Muscle of leg (tissue), 11 donors: ENCODE results near the gene CACNG6. TPM values are rescaled to one million over a fixed set of nuclear protein-coding genes. Genes with fewer than 3 reads are reported as not detected.

Experiments used
- DNase-seq: peaks from one replicate; pipeline ENCODE4 v3.0.0; 2013
- H3K27ac ChIP-seq: one replicate; pipeline ENCODE4 v1.5.1; 2013; ENCODE audit warnings: mild to moderate bottlenecking, low read length, control low read depth
- H3K27me3 ChIP-seq: one replicate; pipeline ENCODE4 v1.6.1; 2013; ENCODE audit warnings: low read length; ENCODE audit not compliant: control insufficient read depth, insufficient read depth
- H3K36me3 ChIP-seq: one replicate; pipeline ENCODE4 v1.6.1; 2013; ENCODE audit warnings: low read length; ENCODE audit not compliant: control insufficient read depth, insufficient read depth
- H3K4me1 ChIP-seq: one replicate; pipeline ENCODE4 v1.6.1; 2013; ENCODE audit warnings: low read length; ENCODE audit not compliant: control insufficient read depth, insufficient read depth
- H3K4me3 ChIP-seq: one replicate; pipeline ENCODE4 v1.5.1; 2013; ENCODE audit warnings: low read length, control low read depth
- H3K9me3 ChIP-seq: replicated peaks from 2 replicates; pipeline ENCODE4 v1.6.1; 2013; ENCODE audit warnings: low read depth, low read length; ENCODE audit not compliant: control insufficient read depth
- WGBS: methylation state at CpG from one replicate; pipeline ENCODE4 v1.1.5; 2013; ENCODE audit warnings: missing lambda C conversion rate; ENCODE audit not compliant: insufficient coverage; 5-methylcytosine and 5-hydroxymethylcytosine counted together
- polyA plus RNA-seq, 8 donors: library from polyadenylated mRNA; unstranded; fragments of 120-200 nt; gene quantifications; one replicate each; pipeline versions ENCODE4 v1.2.1 to v1.2.3, GENCODE V29; 2013; ENCODE audit warnings: inconsistent platforms in 1 of 8, low replicate concordance in 1 of 8; ENCODE audit not compliant: insufficient read length in 8 of 8, insufficient read depth in 1 of 8
- total RNA-seq: library from RNA; stranded (reverse); fragments of 120-200 nt; gene quantifications from one replicate; pipeline ENCODE4 v1.2.4, GENCODE V29; 2013

Gene CACNG6
- total and polyA plus RNA-seq, 9 donors = 21.5 to 47.8 (median 32.5) TPM

DNA sequence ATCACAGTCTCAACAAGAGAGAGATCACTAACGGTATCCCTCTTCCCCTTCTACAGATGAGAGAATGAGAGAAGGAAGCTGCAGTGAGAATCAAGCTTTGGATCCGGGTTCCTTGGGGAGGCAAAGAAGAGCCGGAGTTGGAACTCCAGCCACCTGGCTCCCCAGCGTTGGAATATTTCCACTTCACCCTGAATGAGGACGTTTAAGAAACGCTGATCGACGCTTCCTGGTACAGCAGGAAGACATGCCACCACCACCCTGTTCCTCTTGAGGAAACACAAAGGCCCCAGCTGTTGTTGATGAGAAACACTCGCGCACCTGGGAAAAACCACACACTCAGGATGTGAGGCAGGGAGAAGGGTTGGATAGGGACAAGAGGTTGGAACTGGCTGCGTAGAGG is 40.0 kb upstream of the CACNG6 start:
- Histone ChIP-seq H3K27ac (no peak overlapping the region), H3K4me1 (no peaks in the 10 kb centered on the region), H3K9me3 (no peaks in the 10 kb centered on the region), H3K36me3 (no peaks in the 10 kb centered on the region), H3K27me3 (peaks cover 12% of the 10 kb centered on the region), H3K4me3 (no peak overlapping the region)
- no CpG with 5 or more reads among the region's 11 CpGs for WGBS
- DNase-seq = no peak

DNA sequence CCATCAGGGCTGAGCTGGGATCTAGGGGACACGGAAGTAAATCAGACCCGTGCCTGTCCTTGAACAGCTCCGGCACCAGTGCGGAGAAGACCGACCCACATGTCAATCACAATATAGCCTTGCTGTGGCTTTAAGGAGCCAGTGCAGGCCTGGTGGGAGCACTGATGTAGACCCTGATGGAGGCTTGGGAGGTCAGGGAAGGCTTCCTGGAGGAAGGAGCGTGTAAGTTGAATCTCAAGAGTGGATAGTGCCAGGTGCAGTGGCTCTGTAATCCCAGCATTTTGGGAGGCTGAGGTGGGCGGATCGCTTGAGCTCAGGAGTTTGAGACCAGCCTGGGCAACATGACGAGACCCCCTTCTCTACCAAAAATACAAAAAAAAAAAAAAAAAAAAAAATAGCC is 39.5 kb upstream of the CACNG6 start:
- Histone ChIP-seq H3K4me1 (no peaks in the 10 kb centered on the region), H3K9me3 (no peaks in the 10 kb centered on the region), H3K4me3 (no peak overlapping the region), H3K36me3 (no peaks in the 10 kb centered on the region), H3K27ac (no peak overlapping the region), H3K27me3 (peaks cover 11% of the 10 kb centered on the region)
- DNase-seq = no peak
- WGBS = no CpG with 5 or more reads among the region's 9 CpGs

DNA sequence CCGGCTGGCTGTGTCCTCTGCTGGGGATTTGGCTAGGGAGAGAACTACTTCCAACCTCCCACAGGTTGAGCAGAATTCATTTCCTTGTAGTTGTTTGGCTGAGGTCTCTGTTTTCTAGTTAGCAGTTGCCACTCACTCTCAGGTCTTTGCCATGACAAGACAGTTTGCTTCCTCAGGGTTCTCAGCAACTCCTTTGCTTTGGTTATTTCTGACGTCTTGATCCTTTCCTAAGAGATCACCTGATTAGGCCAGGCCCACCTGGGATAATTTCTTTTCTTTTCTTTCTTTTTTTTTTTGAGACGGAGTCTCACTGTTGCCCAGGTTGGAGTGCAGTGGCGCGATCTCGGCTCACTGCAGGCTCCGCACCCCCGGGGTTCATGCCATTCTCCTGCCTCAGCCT is 38.1 kb upstream of the CACNG6 start:
- Histone ChIP-seq H3K9me3 (no peaks in the 10 kb centered on the region), H3K4me3 (no peak overlapping the region), H3K27ac (no peak overlapping the region), H3K4me1 (no peaks in the 10 kb centered on the region), H3K36me3 (no peaks in the 10 kb centered on the region), H3K27me3 (peaks cover 22% of the 10 kb centered on the region)
- no peak for DNase-seq
- 50% methylated on average over 1 of the region's 8 CpGs for WGBS

DNA sequence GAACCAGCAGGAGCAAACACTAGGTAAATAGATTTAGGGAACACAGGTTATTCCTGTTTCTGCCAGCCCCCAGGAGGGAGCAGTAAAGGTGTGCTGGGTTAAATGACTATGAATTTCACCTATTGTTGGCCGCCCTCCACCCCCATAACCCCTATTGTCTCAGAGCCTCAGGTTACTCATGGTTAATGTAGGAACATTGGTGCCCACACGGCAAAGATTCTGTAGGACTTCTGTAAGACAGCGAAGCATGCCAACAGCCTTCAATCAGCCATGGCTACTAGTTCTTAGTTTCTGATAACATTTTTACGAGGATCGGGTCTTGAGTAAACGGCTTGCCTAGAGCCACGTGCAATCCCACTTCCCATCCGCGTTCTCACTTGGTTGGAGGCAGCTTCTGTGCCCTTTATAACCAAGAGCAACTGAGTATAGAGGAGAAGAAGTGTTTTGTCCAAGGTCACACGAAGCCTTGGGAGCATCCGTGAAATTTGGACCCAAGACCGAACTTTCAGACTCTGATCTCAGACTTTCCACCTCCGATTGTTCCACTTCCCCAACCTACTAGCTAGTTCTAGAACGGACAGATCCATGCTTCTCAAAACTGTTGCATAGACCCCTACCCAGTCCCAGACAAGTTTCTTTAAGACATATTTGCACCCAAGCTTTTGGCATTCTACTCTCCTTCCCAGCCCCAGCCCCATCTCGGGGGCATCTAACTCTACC is 33.8 kb upstream of the CACNG6 start:
- no peaks in the 10 kb centered on the region for H3K36me3 ChIP-seq
- H3K4me1 ChIP-seq = no peaks in the 10 kb centered on the region
- no peak for DNase-seq
- H3K4me3 ChIP-seq = no peak overlapping the region
- no peaks in the 10 kb centered on the region for H3K9me3 ChIP-seq
- peaks cover 55% of the 10 kb centered on the region for H3K27me3 ChIP-seq
- 0% methylated on average over 6 of the region's 15 CpGs for WGBS
- H3K27ac ChIP-seq = no peak overlapping the region

DNA sequence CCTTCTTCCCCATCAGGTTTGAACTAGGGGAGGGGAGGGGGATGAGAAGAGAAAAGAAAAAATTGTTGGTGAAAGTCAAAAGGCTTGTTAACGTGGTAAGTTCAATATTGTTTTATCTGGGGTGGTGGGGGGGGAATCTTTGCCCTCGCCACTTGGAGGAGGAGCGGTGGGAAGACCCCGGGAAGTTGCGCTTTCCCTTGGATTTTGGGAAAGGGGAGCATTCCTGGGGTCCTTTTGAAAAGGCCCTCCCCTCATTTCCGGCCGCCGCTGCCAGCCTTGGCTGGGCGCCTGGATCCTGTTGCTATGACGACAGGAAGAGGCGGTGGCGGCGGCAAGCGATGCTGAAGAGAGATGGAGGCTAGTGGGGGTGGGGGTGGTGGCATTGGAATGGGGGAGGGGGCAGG is 33.3 kb upstream of the CACNG6 start:
- H3K36me3 ChIP-seq = no peaks in the 10 kb centered on the region
- no peaks in the 10 kb centered on the region for H3K4me1 ChIP-seq
- no peak overlapping the region for H3K4me3 ChIP-seq
- H3K9me3 ChIP-seq = no peaks in the 10 kb centered on the region
- peaks cover 60% of the 10 kb centered on the region for H3K27me3 ChIP-seq
- WGBS = 5% methylated on average over 4 of the region's 14 CpGs
- DNase-seq = no peak
- no peak overlapping the region for H3K27ac ChIP-seq

DNA sequence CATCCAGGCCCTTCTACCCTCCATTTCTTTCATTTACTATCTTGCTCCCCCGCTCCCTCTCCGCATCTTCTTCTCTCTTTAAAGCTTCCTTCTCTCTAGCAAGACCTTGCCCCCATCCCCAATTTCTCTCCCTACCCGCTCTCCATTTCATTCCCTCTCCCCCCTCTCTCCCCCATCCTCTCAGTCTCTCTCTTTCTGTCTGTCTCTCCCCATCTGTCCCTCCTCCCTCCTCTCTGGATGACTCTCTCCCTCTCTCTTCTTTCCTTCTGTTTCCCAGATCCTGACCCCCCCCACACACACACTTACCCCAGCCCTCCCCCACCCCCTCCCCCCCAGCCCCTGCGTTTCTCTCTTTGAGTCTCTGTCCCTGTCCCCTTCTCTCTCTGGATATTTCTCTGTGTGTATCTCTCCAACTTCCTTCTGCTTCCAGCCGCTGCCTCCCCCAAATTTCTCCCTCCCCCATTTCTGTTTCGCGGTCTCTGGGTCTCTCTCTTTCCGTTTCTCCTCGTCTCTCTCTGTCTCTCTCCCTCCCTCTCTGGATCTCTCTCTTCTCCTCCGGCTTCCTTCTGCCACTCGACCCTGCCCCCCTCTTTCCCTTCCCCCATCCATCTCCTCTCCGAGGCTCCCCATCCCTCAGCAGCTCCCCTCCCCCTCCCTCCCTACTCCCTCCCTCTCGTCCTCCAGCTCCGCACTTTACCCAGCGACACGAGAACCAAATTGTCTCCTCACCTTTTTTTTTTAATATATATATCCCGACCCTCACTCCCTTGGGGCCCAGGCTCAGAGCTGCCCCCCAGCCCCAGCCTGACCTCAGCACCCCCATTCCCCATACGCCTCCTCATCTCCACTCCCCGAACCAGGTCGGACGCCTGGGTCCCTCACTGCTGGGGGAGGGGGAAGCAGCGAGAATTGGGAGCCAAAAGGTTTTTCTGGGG is 32.3 kb upstream of the CACNG6 start:
- Histone ChIP-seq H3K27me3 (peaks cover 69% of the 10 kb centered on the region), H3K4me1 (no peaks in the 10 kb centered on the region), H3K9me3 (no peaks in the 10 kb centered on the region), H3K4me3 (no peak overlapping the region), H3K27ac (no peak overlapping the region), H3K36me3 (no peaks in the 10 kb centered on the region)
- no peak for DNase-seq
- 0% methylated on average over 13 of the region's 22 CpGs for WGBS

DNA sequence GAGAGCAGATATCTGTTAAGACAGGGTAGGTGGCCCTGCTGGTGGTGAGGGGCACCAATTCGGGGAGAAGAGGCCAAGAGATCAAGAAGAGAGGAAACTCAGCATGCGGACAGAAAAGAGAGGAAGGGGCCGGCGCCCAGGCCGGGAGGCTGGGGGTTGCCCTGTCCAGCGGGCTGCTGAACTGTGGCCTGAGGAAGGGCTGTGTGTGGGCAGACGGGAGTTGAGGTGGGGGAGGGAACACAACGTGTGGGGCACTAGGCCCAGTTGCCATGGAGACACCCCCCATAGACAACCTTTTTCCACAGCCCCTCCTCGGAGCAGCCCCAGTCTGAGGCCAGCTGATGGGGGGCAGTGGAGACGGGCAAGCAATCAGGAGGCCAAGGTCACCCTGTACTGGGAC is 31.2 kb upstream of the CACNG6 start:
- H3K4me1 ChIP-seq = no peaks in the 10 kb centered on the region
- peaks cover 80% of the 10 kb centered on the region for H3K27me3 ChIP-seq
- DNase-seq = no peak
- H3K4me3 ChIP-seq = no peak overlapping the region
- no peak overlapping the region for H3K27ac ChIP-seq
- no peaks in the 10 kb centered on the region for H3K9me3 ChIP-seq
- 0% methylated on average over 2 of the region's 10 CpGs for WGBS
- no peaks in the 10 kb centered on the region for H3K36me3 ChIP-seq

DNA sequence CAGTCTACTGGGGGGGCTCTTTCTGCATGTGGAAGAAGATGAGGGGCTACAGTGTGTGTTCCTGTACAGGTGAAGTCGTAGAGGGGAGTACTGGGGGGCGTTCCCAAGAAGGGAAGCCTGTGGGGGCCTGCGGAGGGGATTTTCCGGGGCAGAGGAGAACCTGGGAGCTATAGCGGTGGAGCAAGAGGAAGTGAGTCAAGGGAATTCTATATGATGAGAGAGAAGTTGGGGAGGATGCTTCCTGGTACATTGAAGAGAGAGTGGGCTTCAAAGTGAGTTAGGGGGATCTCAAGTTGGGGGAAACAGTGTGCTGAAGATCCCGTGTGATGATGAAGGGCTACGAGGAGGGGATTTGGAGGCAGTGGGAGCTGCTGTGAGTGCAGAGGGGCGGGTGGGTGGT is 30.6 kb upstream of the CACNG6 start:
- H3K36me3 ChIP-seq = no peaks in the 10 kb centered on the region
- H3K9me3 ChIP-seq = no peaks in the 10 kb centered on the region
- H3K27me3 ChIP-seq = peaks cover 85% of the 10 kb centered on the region
- no peak for DNase-seq
- H3K4me1 ChIP-seq = no peaks in the 10 kb centered on the region
- WGBS = 2% methylated on average over 8 of the region's 8 CpGs
- no peak overlapping the region for H3K4me3 ChIP-seq
- H3K27ac ChIP-seq = no peak overlapping the region

DNA sequence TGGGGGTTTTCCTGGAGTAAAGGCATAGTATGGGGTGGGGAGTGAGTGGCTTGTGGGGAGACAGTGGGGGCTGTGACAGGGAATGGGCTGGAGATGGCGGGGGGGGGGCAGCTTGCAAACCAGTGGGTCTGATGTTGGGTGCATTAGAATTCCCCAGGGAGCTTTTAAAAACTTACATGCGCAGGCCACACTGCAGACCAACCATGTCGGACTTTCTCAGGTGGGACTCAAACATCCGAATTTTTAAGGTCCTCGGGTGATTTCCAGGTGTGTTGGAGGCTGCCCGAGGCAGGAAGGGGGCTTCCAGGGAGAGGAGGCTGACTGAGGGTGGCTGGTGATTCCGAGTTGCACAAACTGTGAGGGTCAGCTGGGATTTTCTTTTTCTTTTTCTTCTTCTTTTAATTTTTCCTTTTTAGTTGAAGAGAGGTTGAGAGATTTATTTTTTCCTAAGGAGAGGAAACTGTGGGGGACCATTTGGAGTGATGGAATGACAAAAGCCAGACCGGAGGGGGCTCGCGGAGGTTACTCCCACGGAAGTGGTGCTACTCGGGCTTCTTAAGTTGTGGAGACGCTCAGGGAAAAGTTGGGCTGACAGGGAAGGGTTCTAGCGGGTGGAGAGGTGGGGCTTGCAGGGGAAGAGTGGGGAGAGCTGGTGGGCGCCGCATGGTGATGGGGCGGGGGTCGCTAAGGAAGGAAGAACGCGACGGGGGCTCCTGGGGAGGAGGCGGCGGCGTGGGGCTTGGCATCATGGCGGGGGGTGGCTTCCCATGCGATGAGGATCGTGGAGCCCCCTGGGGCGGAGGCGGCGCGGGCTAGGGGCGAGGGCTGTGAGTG is 29.7 kb upstream of the CACNG6 start:
- Histone ChIP-seq H3K27ac (no peak overlapping the region), H3K9me3 (no peaks in the 10 kb centered on the region), H3K27me3 (peaks cover 84% of the 10 kb centered on the region), H3K4me3 (no peak overlapping the region), H3K4me1 (no peaks in the 10 kb centered on the region), H3K36me3 (no peaks in the 10 kb centered on the region)
- DNase-seq = no peak
- under 1% methylated on average over 17 of the region's 32 CpGs for WGBS
